Epithelial cell of esophagus (primary cell): ENCODE measurements around the gene SLC9A4.
"Not testable (repeated sequence)": the region's sequence is repeated elsewhere in the genome, so short reads cannot be mapped to it uniquely, and the experiment has no call there.

Experiments used
- DNase-seq: peaks from one replicate; pipeline ENCODE4 v3.0.0; 2010; ENCODE audit warnings: low read depth
- H3K4me3 ChIP-seq: 2 replicates; pipeline ENCODE4 v1.5.1; 2011; ENCODE audit warnings: mild to moderate bottlenecking, low read length, control low read depth
- CTCF ChIP-seq: IDR thresholded peaks from 2 replicates; pipeline ENCODE4 v1.5.1; 2011; ENCODE audit warnings: low read depth, mild to moderate bottlenecking, low read length, control low read depth, inconsistent platforms; ENCODE audit not compliant: insufficient read depth; ENCODE audit errors: missing control alignments

Gene SLC9A4

GRCh38 chr2:102553601-102554000 is 80.6 kb downstream of the SLC9A4 start:
- no peak for TF ChIP-seq CTCF
- DNase-seq, result no peak
- no peak overlapping the region for H3K4me3 ChIP-seq

- DNase-seq, result peak; percentile 41
- TF ChIP-seq CTCF, result no peak
- no peak overlapping the region for H3K4me3 ChIP-seq
Measured at GRCh38 chr2:102558463-102558862, 85.4 kb downstream of the SLC9A4 start.

GRCh38 chr2:102562542-102562941 is 89.5 kb downstream of the SLC9A4 start:
- DNase-seq, result peak; percentile 7
- H3K4me3 ChIP-seq, result not testable (repeated sequence)

GRCh38 chr2:102575888-102576287 is 102.9 kb downstream of the SLC9A4 start:
- no peak overlapping the region for H3K4me3 ChIP-seq
- DNase-seq, result no peak
- TF ChIP-seq CTCF, result no peak

GRCh38 chr2:102578376-102578775 is 105.3 kb downstream of the SLC9A4 start:
- peak; percentile 9 for DNase-seq
- no peak for TF ChIP-seq CTCF
- no peak overlapping the region for H3K4me3 ChIP-seq

GRCh38 chr2:102581911-102582310 is 108.9 kb downstream of the SLC9A4 start:
- DNase-seq, result peak; percentile 33
- no peak for TF ChIP-seq CTCF
- no peak overlapping the region for H3K4me3 ChIP-seq

- DNase-seq, result no peak
- no peak for TF ChIP-seq CTCF
- no peak overlapping the region for H3K4me3 ChIP-seq
Measured at GRCh38 chr2:102582845-102583244, 109.8 kb downstream of the SLC9A4 start.
